HCT116 (cell line): ENCODE results near the gene CIITA.

Experiments used
- EZH2 ChIP-seq: fragments of 200-600 bp; sonication (generic); IDR thresholded peaks from 2 replicates; pipeline ENCODE4 v1.6.1; 2017; ENCODE audit warnings: antibody characterized with exemption, mixed run types
- EZH2phosphoT487 ChIP-seq: fragments of 200-600 bp; IDR thresholded peaks from 2 replicates; pipeline ENCODE4 v1.6.1; 2018; ENCODE audit warnings: antibody characterized with exemption, borderline replicate concordance
- JUND ChIP-seq: IDR thresholded peaks from 2 replicates; pipeline ENCODE4 v1.6.1; 2012
- POLR2A ChIP-seq: IDR thresholded peaks from 2 replicates; pipeline ENCODE4 v1.7.0; 2011; ENCODE audit warnings: borderline replicate concordance; ENCODE audit not compliant: insufficient read depth, insufficient read length; ENCODE audit errors: extremely low read depth
- POLR2AphosphoS5 ChIP-seq: IDR thresholded peaks from 2 replicates; pipeline ENCODE4 v1.6.1; 2011; ENCODE audit warnings: mild to moderate bottlenecking, low read depth, low read length, moderate library complexity
- RAD21 ChIP-seq: IDR thresholded peaks from 2 replicates; pipeline ENCODE4 v1.6.1; 2012; ENCODE audit warnings: low read depth, mild to moderate bottlenecking
- SIN3A ChIP-seq: IDR thresholded peaks from 2 replicates; pipeline ENCODE4 v1.6.1; 2012; ENCODE audit warnings: low read depth
- TCF7L2 ChIP-seq: IDR thresholded peaks from 2 replicates; pipeline ENCODE4 v1.7.0; 2011; ENCODE audit warnings: borderline replicate concordance, inconsistent platforms; ENCODE audit not compliant: insufficient read depth, insufficient read length; ENCODE audit errors: extremely low read depth
- YY1 ChIP-seq: IDR thresholded peaks from 2 replicates; pipeline ENCODE4 v1.6.1; 2011; ENCODE audit warnings: low read length, low read depth, moderate library complexity, mild to moderate bottlenecking; ENCODE audit not compliant: insufficient replicate concordance; ENCODE audit errors: extremely low read depth
- ZFX ChIP-seq: fragments of 450-650 bp; IDR thresholded peaks from 2 replicates; pipeline ENCODE4 v1.6.1; 2017
- TF ChIP-seq, protein P1 (sequence below), 3 experiments: fragments of 200-600 bp in 1 of 3; sonication (generic) in 1 of 3; IDR thresholded peaks in 2 of 3; conservative IDR thresholded peaks in 1 of 3; 2 replicates each; pipeline ENCODE4 v1.5.1; 2012 to 2017; ENCODE audit warnings: low read depth in 2 of 3, low read length in 2 of 3, antibody characterized with exemption in 1 of 3, borderline replicate concordance in 1 of 3, control low read depth in 1 of 3, mild to moderate bottlenecking in 1 of 3, mixed read lengths in 1 of 3, mixed run types in 1 of 3, moderate library complexity in 1 of 3; ENCODE audit not compliant: insufficient read depth in 1 of 3
- TF ChIP-seq, protein P2 (sequence below): IDR thresholded peaks from 2 replicates; pipeline ENCODE4 v1.6.1; 2011; ENCODE audit warnings: mild to moderate bottlenecking, low read length, moderate library complexity; ENCODE audit not compliant: insufficient replicate concordance; ENCODE audit errors: extremely low read depth
- TF ChIP-seq, protein P3 (sequence below): IDR thresholded peaks from 2 replicates; pipeline ENCODE4 v1.6.1; 2012

DNA sequence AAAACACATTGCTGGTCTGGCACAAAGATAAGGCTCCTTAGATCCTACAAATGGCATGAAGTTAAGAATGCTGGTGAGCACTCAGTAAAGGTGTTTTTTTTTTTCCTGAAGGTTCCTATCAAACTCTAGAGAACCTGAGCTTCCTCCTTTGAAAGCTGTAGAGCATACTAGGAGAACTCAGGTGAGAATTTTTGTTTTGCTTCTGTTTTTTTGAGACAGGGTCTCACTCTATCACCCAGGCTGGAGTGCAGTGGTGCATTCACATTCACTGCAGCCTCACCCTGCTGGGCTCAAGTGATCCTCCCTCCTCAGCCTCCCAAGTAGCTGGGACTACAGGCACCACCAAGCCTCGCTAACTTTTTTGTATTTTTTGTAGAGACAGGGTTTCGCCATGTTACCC, 21.0 kb upstream of the CIITA start:
- TF ChIP-seq, protein P1, sequence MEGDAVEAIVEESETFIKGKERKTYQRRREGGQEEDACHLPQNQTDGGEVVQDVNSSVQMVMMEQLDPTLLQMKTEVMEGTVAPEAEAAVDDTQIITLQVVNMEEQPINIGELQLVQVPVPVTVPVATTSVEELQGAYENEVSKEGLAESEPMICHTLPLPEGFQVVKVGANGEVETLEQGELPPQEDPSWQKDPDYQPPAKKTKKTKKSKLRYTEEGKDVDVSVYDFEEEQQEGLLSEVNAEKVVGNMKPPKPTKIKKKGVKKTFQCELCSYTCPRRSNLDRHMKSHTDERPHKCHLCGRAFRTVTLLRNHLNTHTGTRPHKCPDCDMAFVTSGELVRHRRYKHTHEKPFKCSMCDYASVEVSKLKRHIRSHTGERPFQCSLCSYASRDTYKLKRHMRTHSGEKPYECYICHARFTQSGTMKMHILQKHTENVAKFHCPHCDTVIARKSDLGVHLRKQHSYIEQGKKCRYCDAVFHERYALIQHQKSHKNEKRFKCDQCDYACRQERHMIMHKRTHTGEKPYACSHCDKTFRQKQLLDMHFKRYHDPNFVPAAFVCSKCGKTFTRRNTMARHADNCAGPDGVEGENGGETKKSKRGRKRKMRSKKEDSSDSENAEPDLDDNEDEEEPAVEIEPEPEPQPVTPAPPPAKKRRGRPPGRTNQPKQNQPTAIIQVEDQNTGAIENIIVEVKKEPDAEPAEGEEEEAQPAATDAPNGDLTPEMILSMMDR (IDR thresholded peaks at IDR 0.05 in 2 of 3, conservative IDR thresholded peaks at IDR 0.05 in 1 of 3; ENCODE audit: borderline replicate concordance in 1 of 3, insufficient read depth in 1 of 3, low read depth in 2 of 3, low read length in 2 of 3): no peak
- TF ChIP-seq EZH2 (no peak), POLR2A (no peak), RAD21 (no peak), EZH2phosphoT487 (no peak), TCF7L2 (no peak), JUND (no peak), SIN3A (no peak), POLR2AphosphoS5 (no peak), YY1 (no peak), ZFX (no peak)
- TF ChIP-seq, protein P2, sequence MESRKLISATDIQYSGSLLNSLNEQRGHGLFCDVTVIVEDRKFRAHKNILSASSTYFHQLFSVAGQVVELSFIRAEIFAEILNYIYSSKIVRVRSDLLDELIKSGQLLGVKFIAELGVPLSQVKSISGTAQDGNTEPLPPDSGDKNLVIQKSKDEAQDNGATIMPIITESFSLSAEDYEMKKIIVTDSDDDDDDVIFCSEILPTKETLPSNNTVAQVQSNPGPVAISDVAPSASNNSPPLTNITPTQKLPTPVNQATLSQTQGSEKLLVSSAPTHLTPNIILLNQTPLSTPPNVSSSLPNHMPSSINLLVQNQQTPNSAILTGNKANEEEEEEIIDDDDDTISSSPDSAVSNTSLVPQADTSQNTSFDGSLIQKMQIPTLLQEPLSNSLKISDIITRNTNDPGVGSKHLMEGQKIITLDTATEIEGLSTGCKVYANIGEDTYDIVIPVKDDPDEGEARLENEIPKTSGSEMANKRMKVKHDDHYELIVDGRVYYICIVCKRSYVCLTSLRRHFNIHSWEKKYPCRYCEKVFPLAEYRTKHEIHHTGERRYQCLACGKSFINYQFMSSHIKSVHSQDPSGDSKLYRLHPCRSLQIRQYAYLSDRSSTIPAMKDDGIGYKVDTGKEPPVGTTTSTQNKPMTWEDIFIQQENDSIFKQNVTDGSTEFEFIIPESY: no peak
- TF ChIP-seq, protein P3, sequence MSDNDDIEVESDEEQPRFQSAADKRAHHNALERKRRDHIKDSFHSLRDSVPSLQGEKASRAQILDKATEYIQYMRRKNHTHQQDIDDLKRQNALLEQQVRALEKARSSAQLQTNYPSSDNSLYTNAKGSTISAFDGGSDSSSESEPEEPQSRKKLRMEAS: no peak
